ENCODE measurements around the gene CPED1.

GRCh38 chr7:121334875-121335648, 346.6 kb downstream of the CPED1 start:
- TF ChIP-seq CTCF (IDR thresholded peaks at IDR 0.05) (no peak), POLR2A (IDR thresholded peaks at IDR 0.05) (no peak)

All from vagina (tissue), 2 donors.